ENCODE measurements around the gene ACTL6B. TPM values are rescaled to one million over a fixed set of nuclear protein-coding genes. Genes with fewer than 3 reads are reported as not detected.
"Not testable (repeated sequence)": the region's sequence is repeated elsewhere in the genome, so short reads cannot be mapped to it uniquely, and the experiment has no call there.

ACTL6B gene
- total RNA-seq, 1 donor from 2014 or later: not detected

- Mint-ChIP-seq H3K36me3 (ENCODE audit: low read depth) (no peaks in the 10 kb centered on the region), H3K27ac (ENCODE audit: unreplicated experiment) (no peak overlapping the region), H3K27me3 (ENCODE audit: low read depth) (peaks cover 4% of the 10 kb centered on the region), H3K4me1 (ENCODE audit: low read depth) (peaks cover 6% of the 10 kb centered on the region), H3K9me3 (ENCODE audit: low read depth) (no peaks in the 10 kb centered on the region), H3K4me3 (ENCODE audit: unreplicated experiment) (no peak overlapping the region)
- DNase-seq (ENCODE audit: low spot score): no peak
- no peak for TF ChIP-seq CTCF (IDR thresholded peaks at IDR 0.05)
These were observed 15.4 kb upstream of the ACTL6B start for GRCh38 chr7:100671353-100672327.

GRCh38 chr7:100670074-100670473 lies 13.8 kb upstream of the ACTL6B start:
- TF ChIP-seq CTCF (IDR thresholded peaks at IDR 0.05): no peak
- DNase-seq (ENCODE audit: low spot score): no peak
- Mint-ChIP-seq H3K4me1 (ENCODE audit: low read depth) (peaks cover 2% of the 10 kb centered on the region), H3K36me3 (ENCODE audit: low read depth) (no peaks in the 10 kb centered on the region), H3K9me3 (ENCODE audit: low read depth) (no peaks in the 10 kb centered on the region), H3K4me3 (ENCODE audit: unreplicated experiment) (no peak overlapping the region), H3K27me3 (ENCODE audit: low read depth) (peaks cover 13% of the 10 kb centered on the region), H3K27ac (ENCODE audit: unreplicated experiment) (no peak overlapping the region)

- H3K27ac Mint-ChIP-seq (ENCODE audit: unreplicated experiment); H3K4me1 Mint-ChIP-seq (ENCODE audit: low read depth); DNase-seq (ENCODE audit: low spot score); H3K4me3 Mint-ChIP-seq (ENCODE audit: unreplicated experiment); H3K9me3 Mint-ChIP-seq (ENCODE audit: low read depth); H3K36me3 Mint-ChIP-seq (ENCODE audit: low read depth): not testable (repeated sequence)
- H3K27me3 Mint-ChIP-seq (ENCODE audit: low read depth): peaks cover 13% of the 10 kb centered on the region
These were observed 12.9 kb upstream of the ACTL6B start for GRCh38 chr7:100669106-100669505.

- TF ChIP-seq CTCF (IDR thresholded peaks at IDR 0.05): no peak
- peaks cover 2% of the 10 kb centered on the region for H3K4me1 Mint-ChIP-seq (ENCODE audit: low read depth)
- H3K36me3 Mint-ChIP-seq (ENCODE audit: low read depth): no peaks in the 10 kb centered on the region
- DNase-seq (ENCODE audit: low spot score): no peak
- no peak overlapping the region for H3K27ac Mint-ChIP-seq (ENCODE audit: unreplicated experiment)
- H3K9me3 Mint-ChIP-seq (ENCODE audit: low read depth): no peaks in the 10 kb centered on the region
- H3K27me3 Mint-ChIP-seq (ENCODE audit: low read depth): peaks cover 13% of the 10 kb centered on the region
- H3K4me3 Mint-ChIP-seq (ENCODE audit: unreplicated experiment): no peak overlapping the region
These were observed 11.8 kb upstream of the ACTL6B start for GRCh38 chr7:100668069-100668449.

GRCh38 chr7:100667331-100668068 lies 11.3 kb upstream of the ACTL6B start:
- Mint-ChIP-seq H3K4me1 (ENCODE audit: low read depth) (peaks cover 2% of the 10 kb centered on the region), H3K27ac (ENCODE audit: unreplicated experiment) (no peak overlapping the region), H3K36me3 (ENCODE audit: low read depth) (no peaks in the 10 kb centered on the region), H3K9me3 (ENCODE audit: low read depth) (no peaks in the 10 kb centered on the region), H3K4me3 (ENCODE audit: unreplicated experiment) (no peak overlapping the region), H3K27me3 (ENCODE audit: low read depth) (peaks cover 13% of the 10 kb centered on the region)
- no peak for TF ChIP-seq CTCF (IDR thresholded peaks at IDR 0.05)
- DNase-seq (ENCODE audit: low spot score): no peak
